Activated naive CD8-positive, alpha-beta T cell (primary cell): ENCODE data around the gene SHANK1.
A peak's percentile ranks its signal among the peaks of the same experiment; 100 is the strongest.
"Not testable (repeated sequence)": the region's sequence is repeated elsewhere in the genome, so short reads cannot be mapped to it uniquely, and the experiment has no call there.

ENCODE experiments used
- H3K27ac Mint-ChIP-seq: one replicate; pipeline ENCODE4 v1.8.0; 2021; ENCODE audit warnings: mixed read lengths
- H3K27me3 Mint-ChIP-seq: one replicate; pipeline ENCODE4 v1.8.0; 2021; ENCODE audit warnings: mixed read lengths
- H3K36me3 Mint-ChIP-seq: one replicate; pipeline ENCODE4 v1.8.0; 2021; ENCODE audit warnings: mixed read lengths
- H3K4me1 Mint-ChIP-seq: one replicate; pipeline ENCODE4 v1.8.0; 2021; ENCODE audit warnings: low read depth, mixed read lengths
- H3K4me3 Mint-ChIP-seq: one replicate; pipeline ENCODE4 v1.8.0; 2021; ENCODE audit warnings: mild to moderate bottlenecking, mixed read lengths
- H3K9me3 Mint-ChIP-seq: one replicate; pipeline ENCODE4 v1.8.0; 2021; ENCODE audit warnings: low read depth, mixed read lengths

Gene SHANK1

GRCh38 chr19:50719566-50719965 lies at the start of gene SHANK1:
Gene SHANK1 (minus strand): TSS chr19:50719802. CDS start chr19:50716919, 2,883 bp downstream.
- no peaks in the 10 kb centered on the region for H3K9me3 Mint-ChIP-seq
- H3K27ac Mint-ChIP-seq = no peak within 1 kb of the TSS
- H3K4me1 Mint-ChIP-seq = peaks cover 18% of the 10 kb centered on the region
- no peaks in the 10 kb centered on the region for H3K36me3 Mint-ChIP-seq
- H3K4me3 Mint-ChIP-seq = peak within 1 kb of the TSS; percentile 74
- H3K27me3 Mint-ChIP-seq = peaks cover 18% of the 10 kb centered on the region

- H3K4me1 Mint-ChIP-seq = no peaks in the 10 kb centered on the region
- H3K27me3 Mint-ChIP-seq = peaks cover 8% of the 10 kb centered on the region
- no peaks in the 10 kb centered on the region for H3K9me3 Mint-ChIP-seq
- no peak overlapping the region for H3K4me3 Mint-ChIP-seq
- H3K27ac Mint-ChIP-seq = no peak overlapping the region
- H3K36me3 Mint-ChIP-seq = no peaks in the 10 kb centered on the region
Observed at GRCh38 chr19:50768277-50768676, 48.7 kb upstream of the SHANK1 start.

DNA sequence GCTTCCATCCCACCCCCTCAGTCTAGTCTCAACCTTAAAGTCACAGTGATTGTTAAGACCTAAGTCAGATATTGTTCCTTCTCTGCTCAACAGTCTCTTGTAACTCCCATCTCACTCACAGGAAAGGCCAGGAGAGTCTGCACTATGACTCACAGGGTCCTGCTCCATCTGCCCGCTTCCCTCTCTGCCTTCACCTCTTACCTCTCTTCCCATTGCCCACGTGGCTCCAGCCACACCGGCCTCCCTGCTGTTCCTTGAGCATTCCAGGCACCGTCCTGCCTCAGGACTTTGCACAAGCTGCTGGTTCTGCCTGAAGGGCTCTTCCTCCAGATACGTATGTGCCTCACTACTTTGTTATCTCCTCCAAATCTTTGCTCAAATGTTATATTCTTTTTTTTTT lies 47.7 kb upstream of the SHANK1 start:
- not testable (repeated sequence) for H3K9me3 Mint-ChIP-seq, H3K36me3 Mint-ChIP-seq, H3K4me3 Mint-ChIP-seq, H3K27ac Mint-ChIP-seq, H3K27me3 Mint-ChIP-seq, H3K4me1 Mint-ChIP-seq

- not testable (repeated sequence) for H3K4me1 Mint-ChIP-seq, H3K27ac Mint-ChIP-seq, H3K4me3 Mint-ChIP-seq, H3K36me3 Mint-ChIP-seq, H3K9me3 Mint-ChIP-seq, H3K27me3 Mint-ChIP-seq
Observed at GRCh38 chr19:50766746-50767145, 47.1 kb upstream of the SHANK1 start.

- no peaks in the 10 kb centered on the region for H3K9me3 Mint-ChIP-seq
- H3K27me3 Mint-ChIP-seq = peaks cover 3% of the 10 kb centered on the region
- no peaks in the 10 kb centered on the region for H3K36me3 Mint-ChIP-seq
- no peak overlapping the region for H3K4me3 Mint-ChIP-seq
- H3K27ac Mint-ChIP-seq = no peak overlapping the region
- no peaks in the 10 kb centered on the region for H3K4me1 Mint-ChIP-seq
Observed at GRCh38 chr19:50764409-50764808, 44.8 kb upstream of the SHANK1 start.

GRCh38 chr19:50763521-50763920 lies 43.9 kb upstream of the SHANK1 start:
- H3K9me3 Mint-ChIP-seq, H3K36me3 Mint-ChIP-seq, H3K4me3 Mint-ChIP-seq, H3K27me3 Mint-ChIP-seq, H3K4me1 Mint-ChIP-seq, H3K27ac Mint-ChIP-seq: not testable (repeated sequence)

DNA sequence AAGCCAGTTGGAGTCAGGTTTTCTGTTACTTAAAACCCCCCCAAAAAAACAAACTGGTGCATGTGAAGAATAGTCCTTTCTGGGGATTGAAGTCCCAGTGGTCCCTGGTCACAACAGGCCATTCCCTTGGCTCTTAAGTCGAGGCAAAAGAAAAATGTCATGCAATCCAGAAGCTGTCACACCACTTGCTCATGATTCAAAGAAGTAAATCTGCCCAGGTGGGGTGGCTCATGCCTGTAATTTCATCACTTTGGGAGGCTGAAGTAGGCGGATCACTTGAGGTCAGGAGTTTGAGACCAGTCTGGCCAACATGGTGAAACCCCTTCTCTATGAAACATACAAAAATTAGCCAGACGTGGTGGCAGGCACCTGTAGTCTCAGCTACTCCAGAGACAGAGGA lies 41.9 kb upstream of the SHANK1 start:
- H3K27me3 Mint-ChIP-seq, H3K4me1 Mint-ChIP-seq, H3K4me3 Mint-ChIP-seq, H3K36me3 Mint-ChIP-seq, H3K9me3 Mint-ChIP-seq, H3K27ac Mint-ChIP-seq: not testable (repeated sequence)

GRCh38 chr19:50759886-50760285 lies 40.3 kb upstream of the SHANK1 start:
- Mint-ChIP-seq H3K27me3 (peaks cover 4% of the 10 kb centered on the region), H3K4me1 (no peaks in the 10 kb centered on the region), H3K4me3 (no peak overlapping the region), H3K36me3 (no peaks in the 10 kb centered on the region), H3K9me3 (no peaks in the 10 kb centered on the region), H3K27ac (no peak overlapping the region)

DNA sequence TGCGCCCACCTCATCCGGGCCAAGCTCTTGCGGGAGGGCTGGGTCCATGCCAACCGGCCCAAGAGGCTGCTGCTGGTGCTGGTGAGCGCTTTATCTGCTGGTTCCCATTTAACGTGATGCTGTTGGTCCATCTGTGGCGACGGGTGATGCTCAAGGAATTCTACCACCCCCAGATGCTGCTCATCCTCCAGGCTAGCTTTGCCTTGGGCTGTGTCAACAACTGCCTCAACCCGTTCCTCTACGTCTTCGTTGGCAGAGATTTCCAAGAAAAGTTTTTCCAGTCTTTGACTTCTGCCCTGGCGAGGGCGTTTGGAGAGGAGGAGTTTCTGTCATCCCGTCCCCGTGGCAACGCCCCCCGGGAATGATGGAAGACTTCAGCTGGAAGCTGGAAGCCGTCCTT lies 39.5 kb upstream of the SHANK1 start:
- not testable (repeated sequence) for H3K4me1 Mint-ChIP-seq, H3K27me3 Mint-ChIP-seq, H3K27ac Mint-ChIP-seq, H3K9me3 Mint-ChIP-seq, H3K4me3 Mint-ChIP-seq, H3K36me3 Mint-ChIP-seq

GRCh38 chr19:50757624-50758023 lies 38.0 kb upstream of the SHANK1 start:
- not testable (repeated sequence) for H3K4me1 Mint-ChIP-seq, H3K9me3 Mint-ChIP-seq, H3K27ac Mint-ChIP-seq, H3K36me3 Mint-ChIP-seq, H3K27me3 Mint-ChIP-seq, H3K4me3 Mint-ChIP-seq

DNA sequence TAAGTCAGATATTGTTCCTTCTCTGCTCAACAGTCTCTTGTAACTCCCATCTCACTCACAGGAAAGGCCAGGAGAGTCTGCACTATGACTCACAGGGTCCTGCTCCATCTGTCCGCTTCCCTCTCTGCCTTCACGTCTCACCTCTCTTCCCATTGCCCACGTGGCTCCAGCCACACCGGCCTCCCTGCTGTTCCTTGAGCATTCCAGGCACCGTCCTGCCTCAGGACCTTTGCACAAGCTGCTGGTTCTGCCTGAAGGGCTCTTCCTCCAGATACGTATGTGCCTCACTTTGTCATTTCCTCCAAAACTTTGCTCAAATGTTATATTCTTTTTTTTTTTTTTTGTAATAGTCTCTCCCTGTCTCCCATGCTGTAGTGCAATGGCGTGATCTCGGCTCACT lies 36.6 kb upstream of the SHANK1 start:
- H3K9me3 Mint-ChIP-seq, H3K36me3 Mint-ChIP-seq, H3K27me3 Mint-ChIP-seq, H3K4me3 Mint-ChIP-seq, H3K4me1 Mint-ChIP-seq, H3K27ac Mint-ChIP-seq: not testable (repeated sequence)

- no peaks in the 10 kb centered on the region for H3K9me3 Mint-ChIP-seq
Observed at GRCh38 chr19:50753879-50754278, 34.3 kb upstream of the SHANK1 start.

DNA sequence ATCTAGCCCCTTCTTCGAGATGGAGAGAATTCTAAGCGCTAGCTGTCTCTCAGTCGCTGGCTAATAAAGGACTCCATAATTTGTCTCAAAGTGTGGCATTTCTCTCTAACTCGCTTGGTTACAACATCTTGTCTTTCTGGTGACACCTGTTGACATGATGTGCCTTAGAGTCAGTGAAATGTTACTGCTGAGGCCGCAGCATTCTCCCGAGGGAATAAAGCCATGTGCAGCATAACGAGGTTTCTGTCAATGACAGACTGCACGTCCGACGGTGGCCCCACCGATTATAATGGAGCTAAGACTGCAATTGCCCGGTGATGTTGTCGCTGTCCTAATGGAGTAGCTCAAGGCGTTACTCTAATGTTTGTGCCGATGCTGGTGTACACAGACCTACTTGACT lies 30.4 kb upstream of the SHANK1 start:
- Mint-ChIP-seq H3K36me3 (no peaks in the 10 kb centered on the region), H3K4me3 (no peak overlapping the region), H3K9me3 (no peaks in the 10 kb centered on the region), H3K27me3 (peaks cover 5% of the 10 kb centered on the region), H3K27ac (no peak overlapping the region), H3K4me1 (no peaks in the 10 kb centered on the region)

More at GRCh38 chr19:50753879-50754278, 34.3 kb upstream of the SHANK1 start:
- Mint-ChIP-seq H3K36me3 (no peaks in the 10 kb centered on the region), H3K4me3 (no peak overlapping the region), H3K27me3 (peaks cover 4% of the 10 kb centered on the region), H3K4me1 (no peaks in the 10 kb centered on the region), H3K27ac (no peak overlapping the region)

DNA sequence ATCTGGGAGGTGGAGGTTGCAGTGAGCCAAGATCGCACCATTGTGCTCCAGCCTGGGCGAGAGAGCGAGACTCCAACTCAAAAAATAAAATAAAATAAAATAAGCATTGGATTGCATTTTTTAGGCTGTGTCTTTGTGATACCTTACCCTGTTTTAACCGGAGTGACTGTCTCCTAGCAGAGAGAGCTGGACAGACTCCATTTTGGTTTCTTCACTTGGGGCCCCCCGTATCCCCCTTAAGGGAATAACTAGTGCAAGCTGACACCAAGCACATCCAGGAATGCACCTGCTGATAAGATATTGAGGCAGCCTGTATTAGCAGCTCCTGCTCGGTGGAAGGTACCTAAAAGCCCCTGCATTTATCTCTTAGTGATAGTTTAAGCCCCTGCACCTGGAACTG lies 29.9 kb upstream of the SHANK1 start:
- H3K27ac Mint-ChIP-seq = no peak overlapping the region
- no peak overlapping the region for H3K4me3 Mint-ChIP-seq
- H3K9me3 Mint-ChIP-seq = no peaks in the 10 kb centered on the region
- peaks cover 5% of the 10 kb centered on the region for H3K27me3 Mint-ChIP-seq
- H3K4me1 Mint-ChIP-seq = no peaks in the 10 kb centered on the region
- no peaks in the 10 kb centered on the region for H3K36me3 Mint-ChIP-seq

DNA sequence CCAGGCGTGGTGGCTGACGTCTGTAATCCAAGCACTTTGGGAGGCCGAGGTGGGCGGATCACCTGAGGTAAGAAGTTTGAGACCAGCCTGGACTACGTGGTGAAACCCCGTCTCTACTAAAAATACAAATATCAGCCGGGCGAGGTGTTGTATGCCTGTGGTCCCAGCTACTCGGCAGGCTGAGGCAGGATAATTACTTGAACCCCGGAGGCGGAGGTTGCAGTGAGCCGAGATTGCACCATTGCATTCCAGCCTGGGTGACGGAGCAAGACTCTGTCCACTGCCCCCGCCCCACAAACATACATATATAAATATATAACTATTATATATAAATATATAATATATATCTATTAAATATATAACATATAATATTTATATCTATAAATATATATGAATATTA lies 27.5 kb upstream of the SHANK1 start:
- not testable (repeated sequence) for H3K27ac Mint-ChIP-seq, H3K27me3 Mint-ChIP-seq, H3K36me3 Mint-ChIP-seq, H3K4me1 Mint-ChIP-seq, H3K4me3 Mint-ChIP-seq, H3K9me3 Mint-ChIP-seq

DNA sequence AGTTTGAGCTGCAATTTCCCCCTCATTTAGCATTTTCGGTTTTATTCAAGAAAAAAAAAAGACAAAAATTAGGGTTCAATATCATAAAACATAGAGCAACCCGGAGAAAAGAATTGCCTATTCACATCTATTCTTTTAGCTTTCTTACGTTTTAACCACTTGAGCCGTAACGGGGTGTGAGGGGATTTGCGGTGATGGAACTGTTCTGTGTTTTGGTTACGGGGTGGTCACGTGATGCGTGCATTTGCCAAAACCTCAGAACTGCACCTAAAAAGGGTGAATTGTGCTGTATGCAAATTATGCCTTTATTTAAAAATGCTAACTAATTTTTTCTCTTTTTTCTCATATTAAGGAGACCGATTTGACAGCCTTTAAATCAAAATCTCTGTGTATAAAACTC lies 25.6 kb upstream of the SHANK1 start:
- Mint-ChIP-seq H3K27ac (no peak overlapping the region), H3K27me3 (peaks cover 16% of the 10 kb centered on the region), H3K4me1 (no peaks in the 10 kb centered on the region), H3K4me3 (no peak overlapping the region), H3K9me3 (no peaks in the 10 kb centered on the region), H3K36me3 (no peaks in the 10 kb centered on the region)

DNA sequence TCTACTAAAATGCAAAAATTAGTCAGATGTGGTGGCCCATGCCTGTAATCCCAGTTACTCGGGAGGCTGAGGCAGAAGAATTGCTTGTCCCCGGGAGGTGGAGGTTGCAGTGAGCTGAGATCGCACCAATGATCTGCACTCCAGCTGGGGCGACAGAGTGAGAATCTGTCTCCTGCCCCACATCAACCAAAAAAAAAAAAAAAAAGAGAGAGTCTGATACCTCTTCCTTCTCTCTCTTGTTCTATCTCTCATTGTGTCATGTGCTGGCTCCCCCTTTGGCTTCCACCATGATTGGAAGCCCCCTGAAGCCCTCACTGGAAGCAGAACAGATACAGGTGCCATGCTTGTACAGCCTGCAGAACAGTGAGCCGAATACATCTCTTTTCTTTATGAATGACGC lies 23.9 kb upstream of the SHANK1 start:
- Mint-ChIP-seq H3K27ac (no peak overlapping the region), H3K4me1 (no peaks in the 10 kb centered on the region), H3K9me3 (no peaks in the 10 kb centered on the region), H3K36me3 (no peaks in the 10 kb centered on the region), H3K27me3 (peaks cover 25% of the 10 kb centered on the region), H3K4me3 (no peak overlapping the region)
